Memory B cell (primary cell): ENCODE data around the gene LTO1.
A peak's percentile ranks its signal among the peaks of the same experiment; 100 is the strongest.

Source experiments
- ATAC-seq: fragments of 150-1000 bp; cut with Tn5 transposase; 2 replicates; pipeline ENCODE4 v1.10.0; 2021; ENCODE audit warnings: low read depth, mild to moderate bottlenecking, moderate library complexity
- DNase-seq, 2 donors: peaks; one replicate each; pipeline ENCODE4 v3.0.0; 2022; ENCODE audit warnings: low spot score in 2 of 2
- H3K27ac Mint-ChIP-seq: one replicate; pipeline ENCODE4 v1.8.0; 2022; ENCODE audit warnings: mild to moderate bottlenecking, moderate library complexity, mixed read lengths
- H3K27me3 Mint-ChIP-seq: one replicate; pipeline ENCODE4 v1.8.0; 2022; ENCODE audit warnings: mixed read lengths
- H3K36me3 Mint-ChIP-seq: one replicate; pipeline ENCODE4 v1.8.0; 2022; ENCODE audit warnings: mild to moderate bottlenecking, mixed read lengths
- H3K4me1 Mint-ChIP-seq: one replicate; pipeline ENCODE4 v1.8.0; 2022; ENCODE audit warnings: mixed read lengths
- H3K4me3 Mint-ChIP-seq: one replicate; pipeline ENCODE4 v1.8.0; 2022; ENCODE audit warnings: mild to moderate bottlenecking, moderate library complexity, mixed read lengths
- H3K9me3 Mint-ChIP-seq: one replicate; pipeline ENCODE4 v1.8.0; 2022; ENCODE audit warnings: mixed read lengths

Gene LTO1

GRCh38 chr11:69644071-69644961 lies 30.8 kb downstream of the LTO1 start:
- Mint-ChIP-seq H3K36me3 (no peaks in the 10 kb centered on the region), H3K4me3 (peak overlapping the region; percentile 82), H3K4me1 (peaks cover 13% of the 10 kb centered on the region), H3K27me3 (no peaks in the 10 kb centered on the region), H3K27ac (peak overlapping the region; percentile 35), H3K9me3 (no peaks in the 10 kb centered on the region)
- no peak for DNase-seq
- no peak for ATAC-seq

DNA sequence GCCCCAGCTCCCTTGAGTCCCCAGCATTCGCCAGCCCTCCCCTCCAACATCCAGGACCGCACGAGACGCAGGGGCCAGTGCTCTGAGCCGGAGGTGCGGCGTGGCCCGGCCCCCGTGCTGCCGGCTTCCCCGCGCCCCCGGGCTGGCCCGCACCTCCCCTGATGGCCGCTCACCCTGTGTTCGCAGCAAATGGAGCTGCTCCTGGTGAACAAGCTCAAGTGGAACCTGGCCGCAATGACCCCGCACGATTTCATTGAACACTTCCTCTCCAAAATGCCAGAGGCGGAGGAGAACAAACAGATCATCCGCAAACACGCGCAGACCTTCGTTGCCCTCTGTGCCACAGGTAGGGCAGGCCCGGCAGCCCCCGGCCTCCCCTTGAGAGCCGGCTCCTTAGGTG lies 31.5 kb downstream of the LTO1 start:
- no peak for ATAC-seq
- Mint-ChIP-seq H3K27ac (peak overlapping the region; percentile 35), H3K27me3 (peaks cover 3% of the 10 kb centered on the region)

GRCh38 chr11:69642913-69643632 lies 32.1 kb downstream of the LTO1 start:
- H3K9me3 Mint-ChIP-seq: no peaks in the 10 kb centered on the region
- ATAC-seq (peak; percentile 79), DNase-seq (peak; percentile 86 to 90)
- H3K36me3 Mint-ChIP-seq: no peaks in the 10 kb centered on the region
- H3K4me3 Mint-ChIP-seq: peak overlapping the region; percentile 82
- peaks cover 19% of the 10 kb centered on the region for H3K4me1 Mint-ChIP-seq
- peaks cover 5% of the 10 kb centered on the region for H3K27me3 Mint-ChIP-seq
- no peak overlapping the region for H3K27ac Mint-ChIP-seq

More for the DNA sequence above, 31.5 kb downstream of the LTO1 start:
- Mint-ChIP-seq H3K9me3 (no peaks in the 10 kb centered on the region), H3K4me1 (peaks cover 16% of the 10 kb centered on the region), H3K36me3 (no peaks in the 10 kb centered on the region), H3K4me3 (peak overlapping the region; percentile 82)
- no peak for DNase-seq

DNA sequence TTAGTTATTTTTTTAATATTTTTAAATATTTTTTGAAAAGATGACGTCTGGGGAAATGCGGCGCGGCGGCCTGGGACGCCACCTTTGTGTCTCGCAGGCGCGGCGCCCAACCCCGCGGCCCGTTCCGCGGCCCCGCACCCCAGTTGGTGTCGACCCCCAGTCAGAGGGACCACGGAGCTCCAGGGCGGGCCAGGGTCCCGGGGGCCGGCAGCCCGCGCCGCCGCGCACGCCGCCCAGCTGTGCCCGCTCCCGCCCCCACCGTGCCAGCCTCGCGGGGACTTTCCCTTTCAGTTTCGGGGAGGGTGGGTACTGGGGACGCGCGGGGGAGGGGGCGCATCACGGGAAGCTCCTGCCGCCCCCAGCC lies 32.6 kb downstream of the LTO1 start:
- ATAC-seq: peak; percentile 43
- Mint-ChIP-seq H3K27me3 (peaks cover 9% of the 10 kb centered on the region), H3K27ac (no peak overlapping the region), H3K36me3 (no peaks in the 10 kb centered on the region), H3K4me1 (peaks cover 16% of the 10 kb centered on the region), H3K9me3 (no peaks in the 10 kb centered on the region), H3K4me3 (peak overlapping the region; percentile 72)
- DNase-seq: peak; percentile 53 to 61

DNA sequence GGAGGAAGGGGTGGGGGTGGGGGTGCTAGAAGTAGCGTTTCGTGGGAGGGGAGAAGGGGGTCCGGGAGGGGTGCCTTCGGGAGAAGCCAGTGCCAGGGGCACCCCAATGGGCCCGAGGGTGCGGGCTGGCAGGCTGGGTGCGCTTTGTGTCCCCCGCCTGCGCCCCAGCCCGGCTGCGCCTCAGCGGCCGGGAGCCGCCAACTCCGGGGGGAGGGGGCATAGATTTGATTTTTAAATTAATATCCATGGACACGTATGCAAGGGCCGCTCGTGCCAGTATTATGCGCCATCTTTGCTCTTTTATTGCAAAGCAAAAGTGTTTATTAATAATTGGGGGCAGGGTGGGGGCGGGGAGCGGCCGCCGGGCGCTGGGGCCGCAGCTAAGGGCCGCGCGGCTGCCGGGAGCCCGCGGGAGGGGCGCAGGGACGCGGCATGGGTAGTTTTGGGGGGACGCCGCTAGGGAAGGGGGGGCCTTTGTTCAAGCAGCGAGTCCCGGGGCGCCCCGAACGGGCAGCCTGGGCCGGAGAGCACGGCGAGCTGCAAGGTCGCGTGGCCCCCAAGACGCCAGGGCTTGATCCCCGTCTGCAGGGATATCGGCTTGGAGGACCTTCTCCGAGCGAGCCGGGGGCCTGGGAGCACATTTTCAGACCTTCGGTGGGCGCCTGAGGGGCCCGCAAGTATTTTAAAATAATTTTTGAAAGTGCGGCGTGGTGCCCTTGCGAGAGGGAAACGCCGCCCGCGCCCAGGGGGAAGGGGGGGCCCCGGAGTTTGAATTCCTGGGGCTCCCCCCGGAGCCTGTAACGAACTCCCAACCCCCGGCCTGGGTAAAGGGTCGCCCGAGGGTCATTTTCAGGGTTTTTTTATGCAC lies 33.2 kb downstream of the LTO1 start:
- DNase-seq (peak in 1 of 2 donors; percentile 40), ATAC-seq (no peak)
- peaks cover 12% of the 10 kb centered on the region for H3K27me3 Mint-ChIP-seq
- no peak overlapping the region for H3K27ac Mint-ChIP-seq
- H3K9me3 Mint-ChIP-seq: no peaks in the 10 kb centered on the region
- peaks cover 16% of the 10 kb centered on the region for H3K4me1 Mint-ChIP-seq
- no peaks in the 10 kb centered on the region for H3K36me3 Mint-ChIP-seq
- peak overlapping the region; percentile 93 for H3K4me3 Mint-ChIP-seq

DNA sequence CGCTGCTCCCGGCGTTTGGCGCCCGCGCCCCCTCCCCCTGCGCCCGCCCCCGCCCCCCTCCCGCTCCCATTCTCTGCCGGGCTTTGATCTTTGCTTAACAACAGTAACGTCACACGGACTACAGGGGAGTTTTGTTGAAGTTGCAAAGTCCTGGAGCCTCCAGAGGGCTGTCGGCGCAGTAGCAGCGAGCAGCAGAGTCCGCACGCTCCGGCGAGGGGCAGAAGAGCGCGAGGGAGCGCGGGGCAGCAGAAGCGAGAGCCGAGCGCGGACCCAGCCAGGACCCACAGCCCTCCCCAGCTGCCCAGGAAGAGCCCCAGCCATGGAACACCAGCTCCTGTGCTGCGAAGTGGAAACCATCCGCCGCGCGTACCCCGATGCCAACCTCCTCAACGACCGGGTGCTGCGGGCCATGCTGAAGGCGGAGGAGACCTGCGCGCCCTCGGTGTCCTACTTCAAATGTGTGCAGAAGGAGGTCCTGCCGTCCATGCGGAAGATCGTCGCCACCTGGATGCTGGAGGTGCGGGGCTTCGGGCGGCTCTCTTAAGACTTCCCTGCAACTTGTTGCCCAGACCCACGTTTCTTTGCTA lies 34.1 kb downstream of the LTO1 start, which contains the start of gene CCND1:
Gene CCND1 (plus strand): TSS at position 162 of the 587 bp plus-strand sequence. CDS start 158 bp downstream, at position 320.
- peak; percentile 45 to 47 for DNase-seq
- H3K4me3 Mint-ChIP-seq: peak within 1 kb of the TSS; percentile 93
- peak; percentile 54 for ATAC-seq
- no peaks in the 10 kb centered on the region for H3K9me3 Mint-ChIP-seq
- no peaks in the 10 kb centered on the region for H3K36me3 Mint-ChIP-seq
- peaks cover 12% of the 10 kb centered on the region for H3K27me3 Mint-ChIP-seq
- H3K4me1 Mint-ChIP-seq: peaks cover 16% of the 10 kb centered on the region
- H3K27ac Mint-ChIP-seq: peak within 1 kb of the TSS; percentile 76

GRCh38 chr11:69640260-69640994 lies 34.7 kb downstream of the LTO1 start:
- Mint-ChIP-seq H3K36me3 (no peaks in the 10 kb centered on the region), H3K4me1 (peaks cover 16% of the 10 kb centered on the region), H3K9me3 (no peaks in the 10 kb centered on the region), H3K4me3 (peak overlapping the region; percentile 75), H3K27ac (peak overlapping the region; percentile 76), H3K27me3 (peaks cover 12% of the 10 kb centered on the region)
- DNase-seq (peak in 1 of 2 donors; percentile 34), ATAC-seq (no peak)

DNA sequence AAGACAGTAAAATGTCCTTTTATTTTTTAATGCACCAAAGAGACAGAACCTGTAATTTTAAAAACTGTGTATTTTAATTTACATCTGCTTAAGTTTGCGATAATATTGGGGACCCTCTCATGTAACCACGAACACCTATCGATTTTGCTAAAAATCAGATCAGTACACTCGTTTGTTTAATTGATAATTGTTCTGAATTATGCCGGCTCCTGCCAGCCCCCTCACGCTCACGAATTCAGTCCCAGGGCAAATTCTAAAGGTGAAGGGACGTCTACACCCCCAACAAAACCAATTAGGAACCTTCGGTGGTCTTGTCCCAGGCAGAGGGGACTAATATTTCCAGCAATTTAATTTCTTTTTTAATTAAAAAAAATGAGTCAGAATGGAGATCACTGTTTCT lies 35.3 kb downstream of the LTO1 start:
- H3K4me3 Mint-ChIP-seq: peak overlapping the region; percentile 32
- H3K36me3 Mint-ChIP-seq: no peaks in the 10 kb centered on the region
- peaks cover 12% of the 10 kb centered on the region for H3K27me3 Mint-ChIP-seq

GRCh38 chr11:69638941-69639681 lies 36.0 kb downstream of the LTO1 start:
- H3K36me3 Mint-ChIP-seq: no peaks in the 10 kb centered on the region
- ATAC-seq: no peak
- peak in 1 of 2 donors; percentile 41 for DNase-seq

More for the DNA sequence above, 35.3 kb downstream of the LTO1 start:
- DNase-seq: no peak
- H3K27ac Mint-ChIP-seq: no peak overlapping the region
- no peak for ATAC-seq
- H3K4me1 Mint-ChIP-seq: peaks cover 16% of the 10 kb centered on the region
- H3K9me3 Mint-ChIP-seq: no peaks in the 10 kb centered on the region

DNA sequence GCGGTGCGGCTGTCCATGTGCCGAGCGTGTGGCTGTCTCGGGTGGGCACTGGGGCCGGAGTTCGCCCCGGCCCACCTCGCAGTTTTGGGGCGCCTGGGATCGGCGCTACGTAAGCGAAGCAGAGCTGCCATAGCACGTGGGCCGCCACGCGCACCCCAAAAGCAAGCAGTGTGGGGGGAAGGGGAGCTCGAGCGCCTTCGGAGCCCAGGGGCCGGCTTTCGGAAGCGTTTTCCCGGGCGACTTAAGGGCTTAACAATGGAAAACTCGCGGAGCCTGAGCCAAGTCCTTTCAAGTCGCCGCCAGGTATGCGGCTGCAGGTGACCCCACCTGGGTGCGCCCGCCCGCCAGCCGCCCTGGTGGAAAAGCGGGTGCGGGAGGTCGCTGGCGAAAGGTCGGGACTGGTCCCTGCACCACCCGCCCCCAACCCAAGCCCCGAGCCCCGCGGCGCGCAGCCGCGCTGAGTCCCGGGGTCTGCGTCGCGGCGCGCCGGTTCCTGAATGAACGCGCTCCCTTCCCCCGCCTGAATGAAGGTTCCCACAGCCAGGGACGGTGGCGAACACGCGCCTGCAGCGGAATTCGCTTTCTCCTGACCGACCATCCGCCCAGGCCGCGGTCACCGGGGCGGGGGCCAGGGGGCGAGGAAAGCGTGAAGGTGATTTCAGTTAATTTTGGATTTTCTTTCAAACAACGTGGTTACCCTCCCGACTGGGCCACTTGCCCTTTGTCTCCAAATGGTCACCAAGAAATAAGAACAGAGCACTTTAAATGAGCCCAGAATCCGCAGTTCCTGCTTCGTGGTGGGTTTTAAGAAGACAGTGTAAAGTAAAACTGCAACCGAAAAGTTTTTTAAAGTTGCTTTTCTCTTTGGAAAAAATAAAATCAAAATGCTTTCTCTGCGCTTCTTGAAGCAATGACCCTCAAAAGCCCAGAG lies 36.9 kb downstream of the LTO1 start:
- Mint-ChIP-seq H3K27me3 (peaks cover 12% of the 10 kb centered on the region), H3K27ac (peak overlapping the region; percentile 67), H3K36me3 (no peaks in the 10 kb centered on the region), H3K9me3 (no peaks in the 10 kb centered on the region), H3K4me3 (peak overlapping the region; percentile 43), H3K4me1 (peaks cover 16% of the 10 kb centered on the region)
- DNase-seq: no peak
- no peak for ATAC-seq

More at GRCh38 chr11:69638941-69639681, 36.0 kb downstream of the LTO1 start:
- Mint-ChIP-seq H3K27me3 (peaks cover 12% of the 10 kb centered on the region), H3K4me1 (peaks cover 16% of the 10 kb centered on the region), H3K9me3 (no peaks in the 10 kb centered on the region), H3K27ac (no peak overlapping the region), H3K4me3 (peak overlapping the region; percentile 14)

GRCh38 chr11:69637198-69637940 lies 37.8 kb downstream of the LTO1 start:
- peak overlapping the region; percentile 21 for H3K4me3 Mint-ChIP-seq
- peaks cover 12% of the 10 kb centered on the region for H3K27me3 Mint-ChIP-seq
- DNase-seq: no peak
- no peak for ATAC-seq
- H3K36me3 Mint-ChIP-seq: no peaks in the 10 kb centered on the region
- peak overlapping the region; percentile 67 for H3K27ac Mint-ChIP-seq
- no peaks in the 10 kb centered on the region for H3K9me3 Mint-ChIP-seq
- H3K4me1 Mint-ChIP-seq: peaks cover 16% of the 10 kb centered on the region
